Epidermal melanocyte (primary cell): ENCODE data around the gene RAB9A.
"Not testable (repeated sequence)": the region's sequence is repeated elsewhere in the genome, so short reads cannot be mapped to it uniquely, and the experiment has no call there.

Experiments used
- DNase-seq: peaks from one replicate; pipeline ENCODE4 v3.0.0; 2011; ENCODE audit warnings: low spot score; ENCODE audit not compliant: insufficient read length

RAB9A gene

GRCh38 chrX:13669755-13670154 lies 19.2 kb upstream of the RAB9A start:
- DNase-seq: not testable (repeated sequence)

DNA sequence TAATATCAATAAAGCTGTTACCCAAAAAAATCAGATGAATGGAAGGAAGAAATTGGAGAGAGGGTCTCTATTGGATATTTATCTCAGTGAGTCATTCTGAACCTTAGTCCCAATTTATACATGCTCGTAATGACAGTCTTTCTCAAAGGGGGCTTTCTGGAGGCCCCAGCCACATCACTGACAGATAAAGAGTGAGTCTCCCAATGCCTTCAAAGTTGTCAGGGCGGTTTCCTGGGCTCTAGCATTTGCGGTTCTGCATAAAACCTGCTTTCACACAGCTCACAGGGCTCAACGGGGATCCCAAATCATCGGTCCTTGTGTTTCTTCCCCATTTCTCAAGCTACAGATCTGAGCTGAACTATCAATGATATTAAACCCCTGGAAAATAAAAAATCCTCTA lies 18.7 kb upstream of the RAB9A start:
- DNase-seq: no peak

GRCh38 chrX:13673016-13673415 lies 15.9 kb upstream of the RAB9A start:
- no peak for DNase-seq

- no peak for DNase-seq
Measured at GRCh38 chrX:13676885-13677284, 12.0 kb upstream of the RAB9A start.

DNA sequence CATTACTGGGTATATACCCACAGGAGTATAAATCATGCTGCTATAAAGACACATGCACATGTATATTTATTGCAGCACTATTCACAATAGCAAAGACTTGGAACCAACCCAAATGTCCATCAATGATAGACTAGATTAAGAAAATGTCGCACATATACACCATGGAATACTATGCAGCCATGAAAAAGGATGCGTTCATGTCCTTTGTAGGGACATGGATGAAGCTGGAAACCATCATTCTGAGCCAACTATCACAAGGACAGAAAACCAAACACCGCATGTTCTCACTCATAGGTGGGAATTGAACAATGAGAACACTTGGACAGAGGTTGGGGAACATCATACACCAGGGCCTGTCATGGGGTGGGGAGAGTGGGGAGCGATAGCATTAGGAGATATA lies 9.2 kb upstream of the RAB9A start:
- not testable (repeated sequence) for DNase-seq

GRCh38 chrX:13681595-13681994 lies 7.3 kb upstream of the RAB9A start:
- no peak for DNase-seq

GRCh38 chrX:13684361-13684760 lies 4.6 kb upstream of the RAB9A start:
- DNase-seq: no peak

DNA sequence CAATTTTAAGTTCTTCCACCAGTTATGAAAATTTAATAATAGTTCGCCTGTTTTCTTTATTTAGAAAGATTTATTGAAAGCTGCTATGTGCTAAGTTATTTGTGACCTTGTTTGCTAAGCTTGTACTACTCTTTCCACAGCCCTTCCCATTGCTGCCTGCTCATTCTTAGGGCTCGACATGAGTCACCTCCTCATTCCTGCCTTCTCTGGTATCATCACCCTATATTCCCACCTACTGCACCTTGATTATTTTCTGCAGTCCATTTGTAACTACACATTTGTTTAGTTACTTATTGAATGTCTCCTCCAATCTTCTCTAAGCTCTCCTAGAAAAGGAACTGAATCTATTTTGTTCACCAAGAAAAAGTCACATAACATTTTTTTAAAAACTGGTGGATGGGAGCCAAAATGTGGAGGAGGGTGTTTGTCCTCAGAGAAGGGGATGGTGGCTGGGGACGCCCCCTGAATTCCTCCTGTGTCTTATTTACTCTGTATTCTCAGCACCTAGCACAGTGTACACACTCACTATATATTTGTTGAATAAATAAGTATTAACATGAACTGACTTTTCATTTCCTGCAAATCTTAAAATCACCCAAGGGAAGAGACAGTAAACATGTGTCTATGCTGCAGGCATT lies 3.7 kb upstream of the RAB9A start:
- no peak for DNase-seq

- DNase-seq: no peak
Measured at GRCh38 chrX:13687203-13687602, 1.7 kb upstream of the RAB9A start.

DNA sequence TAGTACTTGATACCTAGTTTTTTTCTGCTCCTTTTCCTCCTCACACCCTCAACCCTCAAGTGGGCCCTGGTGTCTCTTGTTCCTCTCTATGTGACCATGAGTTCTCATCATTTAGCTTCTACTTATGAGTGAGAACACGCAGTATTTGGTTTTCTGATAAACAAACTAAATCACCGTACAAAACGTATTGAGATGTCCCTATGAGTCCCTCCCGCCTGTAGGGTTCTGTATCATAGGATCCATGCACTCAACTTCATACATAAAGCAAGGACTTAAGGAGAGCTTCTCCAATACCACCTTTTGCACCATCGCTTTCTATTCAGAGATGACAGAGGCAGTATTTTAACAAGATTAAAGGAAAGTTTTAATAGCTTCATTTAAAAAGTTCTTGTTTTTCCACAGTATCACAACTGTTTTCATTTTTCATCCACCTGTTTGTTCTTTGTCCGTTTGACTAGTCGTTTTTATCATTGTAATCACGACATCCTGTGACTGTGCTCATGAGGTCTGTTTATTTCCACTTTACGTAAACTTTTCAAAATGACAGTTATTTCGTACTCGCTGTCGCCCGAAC lies 457 bp upstream of the RAB9A start:
- DNase-seq: no peak

GRCh38 chrX:13689741-13690211 lies 848 bp downstream of the RAB9A start:
- no peak for DNase-seq

- no peak for DNase-seq
Measured at GRCh38 chrX:13690836-13691235, 1.9 kb downstream of the RAB9A start.

- no peak for DNase-seq
Measured at GRCh38 chrX:13691841-13692371, 3.0 kb downstream of the RAB9A start.

DNA sequence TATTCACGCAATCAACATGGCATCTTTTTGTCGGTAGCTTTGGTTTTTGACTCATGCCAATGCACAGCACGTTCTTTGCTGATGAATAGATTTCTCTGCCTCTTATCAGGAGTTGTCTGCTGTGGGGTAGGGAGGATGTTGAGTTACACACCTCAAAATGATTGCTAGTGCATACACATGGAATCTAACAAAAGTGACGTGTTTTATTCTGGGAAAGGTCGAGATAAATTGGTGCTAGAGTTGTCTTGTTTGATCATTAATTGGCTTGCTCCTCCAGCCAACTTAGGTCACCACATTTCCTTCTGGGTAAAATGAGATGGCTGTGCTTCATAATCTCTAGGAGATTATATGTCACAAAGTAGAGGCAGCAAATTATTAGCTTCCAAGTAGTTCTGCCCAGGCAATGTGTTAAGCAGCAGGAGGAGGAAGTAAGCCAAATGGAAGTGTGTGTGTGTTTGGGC lies 3.9 kb downstream of the RAB9A start:
- no peak for DNase-seq

- DNase-seq: no peak
Measured at GRCh38 chrX:13693341-13693961, 4.5 kb downstream of the RAB9A start.

GRCh38 chrX:13694359-13694758 lies 5.4 kb downstream of the RAB9A start:
- DNase-seq: no peak

DNA sequence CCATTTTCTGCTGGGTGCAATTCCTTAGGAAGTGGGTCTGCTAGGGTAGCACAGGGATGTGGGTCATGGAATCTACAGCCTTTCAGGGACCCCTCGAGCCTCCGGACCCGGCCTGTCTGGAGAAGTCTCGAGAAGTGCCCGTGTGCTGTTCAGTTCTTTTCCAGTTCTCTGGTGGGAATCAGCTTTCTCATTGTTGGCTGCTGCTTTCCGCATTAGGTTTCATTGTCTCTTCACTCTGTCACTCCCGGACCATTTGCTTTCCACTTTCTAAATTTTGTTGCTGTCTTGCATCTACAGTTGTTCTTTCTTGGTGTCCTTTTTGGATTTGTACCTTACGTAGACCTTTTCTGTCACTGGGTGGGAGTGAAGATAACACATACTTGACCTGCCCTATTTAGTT lies 6.1 kb downstream of the RAB9A start:
- DNase-seq: no peak

GRCh38 chrX:13695601-13696115 lies 6.7 kb downstream of the RAB9A start:
- no peak for DNase-seq

- no peak for DNase-seq
Measured at GRCh38 chrX:13697455-13697854, 8.5 kb downstream of the RAB9A start.

- no peak for DNase-seq
Measured at GRCh38 chrX:13697976-13698375, 9.0 kb downstream of the RAB9A start.

GRCh38 chrX:13698432-13698831 lies 9.5 kb downstream of the RAB9A start:
- no peak for DNase-seq

DNA sequence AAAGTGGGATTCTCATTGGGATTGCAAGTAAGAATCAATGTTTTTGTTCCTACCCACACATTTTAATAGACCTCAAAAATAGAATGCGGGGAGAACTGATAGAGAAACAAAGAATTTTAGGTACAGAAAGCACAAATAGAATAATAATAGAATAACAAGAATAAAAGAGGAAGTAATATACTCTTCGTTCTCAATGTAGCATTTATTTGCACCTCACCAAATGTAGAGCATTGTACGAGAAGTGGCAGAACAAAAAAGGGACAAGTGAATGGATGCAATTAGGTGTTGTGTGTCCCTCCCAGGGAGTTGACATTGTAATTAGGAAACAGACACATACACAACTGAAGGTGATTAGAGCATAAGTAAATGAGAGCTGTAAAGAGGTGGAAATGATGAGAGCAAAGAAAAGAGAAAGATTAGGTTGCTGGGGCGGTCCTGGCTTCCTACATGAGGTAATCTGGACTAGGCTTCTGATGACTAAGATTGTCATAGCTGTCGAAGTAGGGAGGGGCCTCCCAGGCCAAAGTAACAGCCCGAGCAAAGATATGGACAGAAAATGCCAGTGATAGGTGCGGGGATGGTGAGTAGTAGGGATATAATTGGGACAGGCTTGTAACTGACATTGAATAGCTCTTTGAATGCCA lies 10.4 kb downstream of the RAB9A start:
- DNase-seq: no peak
